GM12801 (cell line): Measurements from ENCODE around the gene LIFR.

Experiments
- CTCF ChIP-seq: IDR thresholded peaks from one replicate; pipeline ENCODE4 v1.5.1; 2011; ENCODE audit warnings: control low read depth; ENCODE audit not compliant: insufficient read length; ENCODE audit errors: extremely low read depth

LIFR gene

GRCh38 chr5:38442247-38442573, 114.2 kb downstream of the LIFR start:
- TF ChIP-seq CTCF = no peak

- TF ChIP-seq CTCF = peak; percentile 54
Observed at GRCh38 chr5:38441453-38442246, 114.8 kb downstream of the LIFR start.

GRCh38 chr5:38438757-38439156, 117.7 kb downstream of the LIFR start:
- TF ChIP-seq CTCF = no peak

- no peak for TF ChIP-seq CTCF
Observed at GRCh38 chr5:38434966-38435705, 121.3 kb downstream of the LIFR start.

GRCh38 chr5:38433160-38433861, 123.1 kb downstream of the LIFR start:
- TF ChIP-seq CTCF = no peak

GRCh38 chr5:38431242-38431853, 125.1 kb downstream of the LIFR start:
- TF ChIP-seq CTCF = no peak
